HUES6 (cell line): ENCODE measurements around the gene OBSCN.

ENCODE experiments used
- H3K27ac ChIP-seq: 2 replicates; pipeline ENCODE4 v1.7.0; 2013; ENCODE audit warnings: low read depth, mild to moderate bottlenecking, low read length, inconsistent platforms
- H3K27me3 ChIP-seq: 2 replicates; pipeline ENCODE4 v1.6.1; 2013; ENCODE audit warnings: low read length; ENCODE audit not compliant: control insufficient read depth, insufficient read depth
- H3K36me3 ChIP-seq: 2 replicates; pipeline ENCODE4 v1.6.1; 2013; ENCODE audit warnings: low read length; ENCODE audit not compliant: control insufficient read depth, insufficient read depth
- H3K4me1 ChIP-seq: 2 replicates; pipeline ENCODE4 v1.6.1; 2013; ENCODE audit warnings: low read length; ENCODE audit not compliant: control insufficient read depth, insufficient read depth
- H3K4me3 ChIP-seq: 2 replicates; pipeline ENCODE4 v1.5.1; 2013; ENCODE audit warnings: low read depth, low read length
- H3K9ac ChIP-seq: one replicate; pipeline ENCODE4 v1.6.1; 2013; ENCODE audit warnings: mild to moderate bottlenecking, low read length
- H3K9me3 ChIP-seq: 2 replicates; pipeline ENCODE4 v1.6.1; 2013; ENCODE audit warnings: low read depth, low read length; ENCODE audit not compliant: control insufficient read depth, insufficient read depth

OBSCN gene

DNA sequence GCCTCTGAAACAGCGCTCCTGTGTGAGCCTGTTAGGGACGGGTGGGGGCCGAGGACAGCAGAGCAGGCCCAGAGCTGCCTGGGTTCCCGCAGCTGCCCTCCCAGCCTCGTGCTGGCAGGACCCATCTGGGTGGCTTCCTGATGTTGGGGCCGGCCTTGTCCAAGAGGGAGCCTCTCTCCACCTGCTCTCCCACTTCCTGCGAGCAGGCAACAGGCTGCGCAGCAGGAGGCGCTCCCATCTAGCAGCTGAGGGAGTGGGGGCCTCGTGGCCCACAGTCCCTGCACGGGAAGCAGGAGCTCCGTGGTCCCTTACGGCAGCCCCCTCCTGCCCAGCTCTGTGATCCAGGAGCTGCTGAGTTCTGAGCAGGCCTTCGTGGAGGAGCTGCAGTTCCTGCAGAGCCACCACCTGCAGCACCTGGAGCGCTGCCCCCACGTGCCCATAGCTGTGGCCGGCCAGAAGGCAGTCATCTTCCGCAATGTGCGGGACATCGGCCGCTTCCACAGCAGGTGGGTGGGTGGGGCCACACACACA lies 130.7 kb downstream of the OBSCN start:
- no peaks in the 10 kb centered on the region; the same call in 1 of the 2 replicates for H3K9me3 ChIP-seq
- no peak overlapping the region for H3K27ac ChIP-seq
- H3K36me3 ChIP-seq = peaks cover 10% of the 10 kb centered on the region
- no peak overlapping the region for H3K4me3 ChIP-seq
- H3K4me1 ChIP-seq = no peaks in the 10 kb centered on the region
- H3K9ac ChIP-seq = no peak overlapping the region
- H3K27me3 ChIP-seq = no peaks in the 10 kb centered on the region

DNA sequence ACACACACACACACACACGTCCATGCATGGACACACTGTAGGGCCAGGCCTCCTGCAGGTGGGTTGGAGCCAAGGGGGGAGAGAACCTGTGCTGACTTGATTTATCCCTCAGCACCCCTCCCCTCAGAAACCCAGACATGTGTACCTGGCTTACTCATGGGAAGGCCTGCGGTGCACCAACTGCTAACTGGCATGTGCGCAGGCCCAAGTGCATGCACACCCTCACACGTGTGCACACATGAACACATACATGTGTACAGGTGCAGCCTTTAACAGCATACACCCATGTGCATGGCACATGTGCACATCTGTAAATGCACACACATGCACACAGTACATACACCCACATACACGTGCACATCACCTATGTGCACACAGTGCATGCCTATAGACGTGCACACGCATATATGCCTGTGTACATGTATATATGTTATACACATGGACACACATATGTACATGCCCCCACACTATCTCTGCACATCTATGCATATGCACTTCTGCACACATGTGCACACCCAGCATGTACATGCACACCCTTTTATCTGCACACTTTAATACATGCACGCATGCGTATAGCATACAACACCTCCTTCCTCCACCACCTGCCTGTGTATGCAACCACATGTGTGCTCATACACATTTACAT lies 131.3 kb downstream of the OBSCN start:
- Histone ChIP-seq H3K9ac (no peak overlapping the region), H3K27me3 (no peaks in the 10 kb centered on the region), H3K9me3 (peaks cover 4% of the 10 kb centered on the region; the same call in 1 of the 2 replicates), H3K4me3 (no peak overlapping the region), H3K27ac (no peak overlapping the region), H3K4me1 (no peaks in the 10 kb centered on the region), H3K36me3 (peaks cover 16% of the 10 kb centered on the region)

DNA sequence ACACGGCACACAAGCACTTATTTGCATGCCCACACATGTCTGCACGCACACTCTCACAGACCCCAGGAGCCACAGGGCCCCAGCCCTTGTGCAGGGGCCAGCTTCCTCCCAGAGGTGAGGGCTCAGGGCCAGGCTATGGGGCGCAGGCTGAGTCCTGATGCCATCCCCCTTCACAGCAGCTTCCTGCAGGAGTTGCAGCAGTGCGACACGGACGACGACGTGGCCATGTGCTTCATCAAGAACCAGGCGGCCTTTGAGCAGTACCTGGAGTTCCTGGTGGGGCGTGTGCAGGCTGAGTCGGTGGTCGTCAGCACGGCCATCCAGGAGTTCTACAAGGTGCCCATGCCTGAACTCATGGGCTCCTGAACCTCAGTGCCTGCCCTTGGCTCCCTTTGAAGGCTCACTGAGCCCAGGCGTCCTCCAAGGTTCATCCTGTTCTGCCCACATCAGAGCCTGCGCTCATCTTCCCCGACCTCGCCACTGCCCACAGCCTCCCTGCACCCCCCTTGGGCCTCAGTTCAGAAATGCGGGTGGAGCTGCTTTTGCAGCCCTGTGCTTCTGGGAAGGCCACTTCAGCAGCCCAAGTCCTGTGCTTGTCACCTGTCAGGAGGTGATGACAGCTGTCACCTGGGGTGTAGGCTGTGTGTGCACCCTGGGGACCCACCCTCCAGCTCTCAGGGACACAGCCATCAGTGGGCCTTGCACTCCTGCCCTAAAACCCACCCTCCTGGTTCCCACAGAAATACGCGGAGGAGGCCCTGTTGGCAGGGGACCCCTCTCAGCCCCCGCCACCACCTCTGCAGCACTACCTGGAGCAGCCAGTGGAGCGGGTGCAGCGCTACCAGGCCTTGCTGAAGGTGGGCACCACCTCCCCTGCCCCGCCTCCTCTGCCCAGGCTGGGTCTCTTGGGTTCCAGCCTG lies 132.2 kb downstream of the OBSCN start:
- no peak overlapping the region for H3K4me3 ChIP-seq
- no peaks in the 10 kb centered on the region for H3K27me3 ChIP-seq
- no peak overlapping the region for H3K27ac ChIP-seq
- H3K4me1 ChIP-seq = no peaks in the 10 kb centered on the region
- peaks cover 11% of the 10 kb centered on the region; the same call in 1 of the 2 replicates for H3K9me3 ChIP-seq
- no peak overlapping the region for H3K9ac ChIP-seq
- peaks cover 18% of the 10 kb centered on the region for H3K36me3 ChIP-seq

DNA sequence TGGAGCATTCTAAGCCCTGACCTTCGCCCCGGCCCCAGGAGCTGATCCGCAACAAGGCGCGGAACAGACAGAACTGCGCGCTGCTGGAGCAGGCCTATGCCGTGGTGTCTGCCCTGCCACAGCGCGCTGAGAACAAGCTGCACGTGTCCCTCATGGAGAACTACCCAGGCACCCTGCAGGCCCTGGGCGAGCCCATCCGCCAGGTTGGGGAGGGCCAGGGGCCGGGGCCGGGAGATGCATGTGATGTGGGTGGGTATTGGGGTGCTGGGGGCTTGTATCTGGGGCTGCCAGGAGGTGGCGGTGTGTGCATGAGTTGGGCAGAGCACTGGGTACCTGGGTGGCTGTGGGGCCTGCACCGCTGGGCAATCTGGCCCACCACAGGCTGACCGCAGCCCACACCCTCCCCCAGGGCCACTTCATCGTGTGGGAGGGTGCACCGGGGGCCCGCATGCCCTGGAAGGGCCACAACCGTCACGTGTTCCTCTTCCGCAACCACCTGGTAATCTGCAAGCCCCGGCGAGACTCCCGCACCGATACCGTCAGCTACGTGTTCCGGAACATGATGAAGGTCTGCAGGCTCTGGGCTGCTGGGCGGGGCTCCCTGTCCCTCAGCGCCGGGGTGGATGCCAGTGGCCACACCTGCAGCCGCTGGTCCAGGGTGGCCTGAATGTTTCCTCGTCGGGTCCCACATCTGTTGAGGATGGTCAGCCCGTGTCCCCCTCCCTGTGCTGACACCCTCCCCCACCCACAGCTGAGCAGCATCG lies 133.0 kb downstream of the OBSCN start:
- Histone ChIP-seq H3K27ac (no peak overlapping the region), H3K4me3 (no peak overlapping the region), H3K9ac (no peak overlapping the region), H3K4me1 (no peaks in the 10 kb centered on the region), H3K9me3 (peaks cover 11% of the 10 kb centered on the region; the same call in 1 of the 2 replicates), H3K27me3 (no peaks in the 10 kb centered on the region), H3K36me3 (peaks cover 18% of the 10 kb centered on the region)

DNA sequence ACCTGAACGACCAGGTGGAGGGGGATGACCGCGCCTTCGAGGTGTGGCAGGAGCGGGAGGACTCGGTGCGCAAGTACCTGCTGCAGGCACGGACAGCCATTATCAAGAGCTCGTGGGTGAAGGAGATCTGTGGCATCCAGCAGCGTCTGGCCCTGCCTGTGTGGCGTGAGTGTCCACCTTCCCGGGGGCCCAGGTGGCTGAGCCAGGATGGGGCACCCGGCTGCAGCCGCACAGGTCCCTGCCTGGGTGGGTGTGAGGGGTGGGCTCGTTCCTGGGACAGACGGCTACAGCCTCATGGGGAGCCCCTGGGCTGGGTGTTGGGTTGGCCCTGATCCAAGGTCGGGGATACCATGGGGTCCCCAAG lies 133.6 kb downstream of the OBSCN start:
- Histone ChIP-seq H3K9ac (no peak overlapping the region), H3K27me3 (no peaks in the 10 kb centered on the region), H3K4me3 (no peak overlapping the region), H3K36me3 (peaks cover 18% of the 10 kb centered on the region), H3K9me3 (peaks cover 11% of the 10 kb centered on the region; the same call in 1 of the 2 replicates), H3K4me1 (no peaks in the 10 kb centered on the region), H3K27ac (no peak overlapping the region)

DNA sequence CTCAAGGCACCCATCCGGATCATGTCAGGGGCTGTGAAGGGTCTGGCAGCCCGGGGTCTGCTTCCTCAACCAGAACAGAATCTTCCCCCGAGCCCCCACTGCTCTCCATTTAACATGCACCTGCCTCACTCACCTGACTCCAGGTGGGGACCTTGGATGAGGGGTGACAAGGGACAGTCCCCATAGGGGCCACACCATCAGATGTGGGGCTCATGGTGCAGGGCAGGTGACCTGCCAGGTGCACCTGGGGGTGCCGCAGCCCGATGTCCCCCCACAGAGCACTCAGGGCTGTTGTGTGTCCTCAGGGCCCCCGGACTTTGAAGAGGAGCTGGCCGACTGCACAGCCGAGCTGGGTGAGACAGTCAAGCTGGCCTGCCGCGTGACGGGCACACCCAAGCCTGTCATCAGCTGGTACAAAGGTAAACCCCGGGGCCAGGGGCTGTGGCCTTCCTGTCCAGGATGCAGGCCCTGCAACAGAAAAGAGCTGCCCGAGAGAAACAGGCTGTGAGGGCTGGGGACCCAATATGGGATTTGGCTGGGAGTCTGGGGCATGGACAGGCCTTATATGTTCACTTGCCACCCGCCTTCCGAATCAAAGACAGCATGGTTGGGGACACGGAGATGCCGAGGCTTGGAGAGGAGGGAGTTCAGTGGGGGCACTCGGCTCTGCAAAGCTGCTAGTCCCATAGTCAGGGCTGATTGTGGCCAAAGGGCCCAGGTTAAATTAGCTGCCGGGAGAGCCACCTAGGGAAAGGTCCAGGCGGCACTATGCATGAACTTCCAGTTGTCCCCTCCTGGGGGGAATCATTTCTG lies 134.2 kb downstream of the OBSCN start:
- Histone ChIP-seq H3K27me3 (no peaks in the 10 kb centered on the region), H3K36me3 (peaks cover 18% of the 10 kb centered on the region), H3K4me1 (no peaks in the 10 kb centered on the region), H3K9me3 (peaks cover 11% of the 10 kb centered on the region; the same call in 1 of the 2 replicates), H3K4me3 (no peak overlapping the region), H3K27ac (no peak overlapping the region), H3K9ac (no peak overlapping the region)

DNA sequence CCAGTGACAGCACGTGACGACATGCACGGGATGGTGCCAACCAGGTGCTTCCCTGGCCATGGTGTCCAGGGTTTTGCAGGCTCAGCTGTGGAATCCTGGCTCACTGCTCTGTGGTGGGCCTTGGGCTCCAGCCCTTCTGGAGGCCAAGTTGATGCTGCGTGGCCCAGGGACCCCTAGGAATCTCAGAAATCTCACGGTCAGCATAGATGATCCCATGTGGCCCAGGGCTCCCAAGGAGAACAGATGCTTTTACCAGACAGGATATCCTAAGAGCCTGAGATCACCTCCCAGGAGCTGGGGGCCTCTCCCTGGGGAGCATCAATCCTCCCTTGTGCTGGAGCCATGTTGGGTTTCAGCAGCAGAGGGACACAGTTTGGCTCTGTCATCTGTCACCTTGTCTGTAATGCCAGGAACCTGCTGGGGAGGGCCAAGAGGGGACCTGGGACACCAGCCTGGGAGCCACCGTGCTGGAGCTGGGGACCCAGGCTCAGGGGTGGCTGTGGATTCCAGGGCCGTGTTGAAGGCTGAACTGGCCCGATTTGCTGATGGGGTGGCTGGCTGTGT lies 134.9 kb downstream of the OBSCN start:
- Histone ChIP-seq H3K9ac (no peak overlapping the region), H3K27ac (no peak overlapping the region), H3K36me3 (peaks cover 18% of the 10 kb centered on the region), H3K4me1 (no peaks in the 10 kb centered on the region), H3K27me3 (no peaks in the 10 kb centered on the region), H3K4me3 (no peak overlapping the region), H3K9me3 (peaks cover 11% of the 10 kb centered on the region; the same call in 1 of the 2 replicates)

DNA sequence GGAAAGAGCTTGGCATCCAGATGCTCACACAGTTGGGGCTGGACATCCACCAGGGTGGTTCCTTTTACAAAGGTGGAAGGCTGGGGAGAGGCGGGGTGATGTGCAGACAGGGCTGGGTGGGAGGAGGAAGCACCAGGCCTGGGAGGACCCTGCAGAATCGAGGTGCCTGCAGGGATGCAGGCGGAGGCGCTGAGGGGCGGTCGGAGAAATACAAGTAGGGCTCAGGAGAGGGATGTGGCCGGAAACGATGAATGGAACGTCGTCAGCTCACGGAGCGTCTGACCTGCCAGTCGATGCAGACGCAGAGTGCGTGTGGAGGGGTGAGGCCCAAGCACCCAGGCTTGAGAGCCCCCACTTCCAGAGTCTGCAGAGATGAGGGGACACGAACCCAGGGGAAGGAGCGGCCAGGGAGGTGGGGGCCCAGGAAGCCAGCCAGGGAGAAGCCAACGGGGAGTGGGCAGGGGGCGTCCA lies 135.4 kb downstream of the OBSCN start:
- Histone ChIP-seq H3K4me1 (no peaks in the 10 kb centered on the region), H3K9ac (no peak overlapping the region), H3K27ac (no peak overlapping the region), H3K27me3 (no peaks in the 10 kb centered on the region), H3K9me3 (peaks cover 11% of the 10 kb centered on the region; the same call in 1 of the 2 replicates), H3K4me3 (no peak overlapping the region), H3K36me3 (peaks cover 18% of the 10 kb centered on the region)

DNA sequence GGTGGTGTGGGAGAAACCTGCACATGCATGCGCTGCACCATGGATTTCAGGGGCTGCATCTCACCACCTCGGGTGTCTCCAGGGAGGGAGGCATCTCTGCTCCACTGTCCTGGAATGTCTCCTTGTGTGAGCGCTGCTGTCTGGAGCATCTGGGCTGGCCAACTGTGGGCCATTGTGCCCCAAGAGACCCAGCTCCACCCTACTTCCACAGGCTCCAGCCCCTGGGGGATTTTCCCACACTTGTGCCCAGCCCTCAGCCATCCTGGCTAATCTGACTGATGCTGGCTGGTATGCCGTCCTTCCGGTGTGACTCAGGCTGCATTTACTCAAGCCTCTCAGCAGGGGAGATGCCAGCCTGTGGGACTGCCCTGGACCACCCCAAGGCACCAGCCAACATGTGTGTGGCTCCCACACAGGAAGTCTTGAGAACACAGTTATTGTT lies 136.8 kb downstream of the OBSCN start:
- Histone ChIP-seq H3K4me1 (no peaks in the 10 kb centered on the region), H3K27me3 (no peaks in the 10 kb centered on the region), H3K9ac (no peak overlapping the region), H3K36me3 (peaks cover 9% of the 10 kb centered on the region), H3K27ac (no peak overlapping the region), H3K9me3 (peaks cover 11% of the 10 kb centered on the region; the same call in 1 of the 2 replicates), H3K4me3 (no peak overlapping the region)
